SK-N-SH (cell line): ENCODE measurements around the gene ARV1.

Source experiments
- CTCF ChIP-seq: fragments of 200-600 bp; sonication (generic); IDR thresholded peaks from 2 replicates; pipeline ENCODE4 v1.6.1; 2017; ENCODE audit warnings: antibody characterized with exemption, mild to moderate bottlenecking, moderate library complexity
- POLR2AphosphoS5 ChIP-seq: IDR thresholded peaks from 2 replicates; pipeline ENCODE4 v1.6.1; 2012; ENCODE audit warnings: low read depth, low read length

- peak; percentile 36; the same call in 1 of the 2 replicates for TF ChIP-seq CTCF
- peak; percentile 90 for TF ChIP-seq POLR2AphosphoS5
These were observed at the start of gene ARV1, which contains the start of gene TTC13 for GRCh38 chr1:230978491-230979388.
